Ecto neural progenitor cell (in vitro differentiated cells): ENCODE measurements around the gene PROKR1.
"Not testable (repeated sequence)": the region's sequence is repeated elsewhere in the genome, so short reads cannot be mapped to it uniquely, and the experiment has no call there.

Source experiments
- DNase-seq: peaks from one replicate; pipeline ENCODE4 v3.0.0-alpha.2; 2018; ENCODE audit warnings: low spot score

Gene PROKR1

GRCh38 chr2:68658266-68658665 lies 14.9 kb downstream of the PROKR1 start:
- no peak for DNase-seq

GRCh38 chr2:68659081-68659480 lies 15.7 kb downstream of the PROKR1 start:
- DNase-seq: no peak

- no peak for DNase-seq
These were observed 17.3 kb downstream of the PROKR1 start for GRCh38 chr2:68660658-68661057.

GRCh38 chr2:68662466-68662865 lies 19.1 kb downstream of the PROKR1 start:
- no peak for DNase-seq

- no peak for DNase-seq
These were observed 20.2 kb downstream of the PROKR1 start for GRCh38 chr2:68663371-68664156.

GRCh38 chr2:68667371-68667770 lies 24.0 kb downstream of the PROKR1 start:
- DNase-seq: no peak

GRCh38 chr2:68669651-68670050 lies 26.3 kb downstream of the PROKR1 start:
- DNase-seq: no peak

GRCh38 chr2:68671961-68672360 lies 28.6 kb downstream of the PROKR1 start:
- DNase-seq: no peak

- DNase-seq: no peak
These were observed 30.3 kb downstream of the PROKR1 start for GRCh38 chr2:68673631-68674030.

GRCh38 chr2:68675470-68675869 lies 32.1 kb downstream of the PROKR1 start:
- no peak for DNase-seq

GRCh38 chr2:68677837-68678236 lies 34.5 kb downstream of the PROKR1 start:
- not testable (repeated sequence) for DNase-seq

GRCh38 chr2:68679166-68679916 lies 36.0 kb downstream of the PROKR1 start:
- peak; percentile 65 for DNase-seq

- not testable (repeated sequence) for DNase-seq
These were observed 36.5 kb downstream of the PROKR1 start for GRCh38 chr2:68679917-68680267.

GRCh38 chr2:68684197-68684596 lies 40.8 kb downstream of the PROKR1 start:
- no peak for DNase-seq

GRCh38 chr2:68686178-68686577 lies 42.8 kb downstream of the PROKR1 start:
- DNase-seq: no peak

GRCh38 chr2:68687018-68687417 lies 43.6 kb downstream of the PROKR1 start:
- no peak for DNase-seq

GRCh38 chr2:68689553-68690537 lies 46.5 kb downstream of the PROKR1 start:
- DNase-seq: no peak

GRCh38 chr2:68690851-68691250 lies 47.5 kb downstream of the PROKR1 start:
- no peak for DNase-seq

- no peak for DNase-seq
These were observed 49.1 kb downstream of the PROKR1 start for GRCh38 chr2:68692511-68692910.

GRCh38 chr2:68693951-68694350 lies 50.6 kb downstream of the PROKR1 start:
- no peak for DNase-seq

GRCh38 chr2:68695971-68696370 lies 52.6 kb downstream of the PROKR1 start:
- no peak for DNase-seq

- no peak for DNase-seq
These were observed 53.2 kb downstream of the PROKR1 start for GRCh38 chr2:68696554-68696953.
